Activated CD4-positive, alpha-beta memory T cell treated with anti-CD3 and anti-CD28 coated beads, Interleukin-2, amount 10 ng/mL, durations not matched to agents 7 days and 5 days (primary cell): ENCODE data around the gene CTIF. TPM values are rescaled to one million over a fixed set of nuclear protein-coding genes. Genes with fewer than 3 reads are reported as not detected.

Source experiments
- CTCF ChIA-PET: fragments of 350-600 bp; sonication (Branson Sonifier 250); formaldehyde crosslinking; loops from one replicate; lab custom pipeline; 2021; ENCODE audit warnings: antibody characterized with exemption, inconsistent platforms; lab: Charles Lee
- POLR2A ChIA-PET: fragments of 350-600 bp; sonication (Branson Sonifier 250); formaldehyde crosslinking; loops from one replicate; lab custom pipeline; 2021; ENCODE audit warnings: antibody characterized with exemption; lab: Charles Lee
- DNase-seq: peaks from one replicate; pipeline ENCODE4 v3.0.0-alpha.2; 2020
- H3K27ac Mint-ChIP-seq: one replicate; pipeline ENCODE4 v1.8.0; 2021; ENCODE audit warnings: mild to moderate bottlenecking, mixed read lengths
- H3K27me3 Mint-ChIP-seq: one replicate; pipeline ENCODE4 v1.8.0; 2021; ENCODE audit warnings: mixed read lengths
- H3K36me3 Mint-ChIP-seq: one replicate; pipeline ENCODE4 v1.8.0; 2021; ENCODE audit warnings: low read depth, mixed read lengths
- H3K4me1 Mint-ChIP-seq: one replicate; pipeline ENCODE4 v1.8.0; 2021; ENCODE audit warnings: mixed read lengths
- H3K4me3 Mint-ChIP-seq: one replicate; pipeline ENCODE4 v1.8.0; 2021; ENCODE audit warnings: mild to moderate bottlenecking, mixed read lengths
- H3K9me3 Mint-ChIP-seq: one replicate; pipeline ENCODE4 v1.8.0; 2021; ENCODE audit warnings: mixed read lengths
- total RNA-seq, 2 experiments: library from RNA; stranded (reverse); gene quantifications; one replicate each; pipeline ENCODE4 v1.2.3, GENCODE V29; 2021

The CTIF gene
- total RNA-seq, 2 experiments from 2014 or later, result 4.9 to 5.1 TPM

GRCh38 chr18:48564139-48564538, 25.3 kb downstream of the CTIF start:
- DNase-seq, result no peak
- Mint-ChIP-seq H3K4me3 (no peak overlapping the region), H3K9me3 (peaks cover 4% of the 10 kb centered on the region), H3K27ac (no peak overlapping the region), H3K27me3 (no peaks in the 10 kb centered on the region), H3K36me3 (no peaks in the 10 kb centered on the region), H3K4me1 (peaks cover 8% of the 10 kb centered on the region)
- CTCF ChIA-PET, result no interaction called here
- POLR2A ChIA-PET, result no interaction called here

GRCh38 chr18:48565105-48565504, 26.3 kb downstream of the CTIF start:
- Mint-ChIP-seq H3K4me1 (peaks cover 8% of the 10 kb centered on the region), H3K9me3 (peaks cover 4% of the 10 kb centered on the region), H3K27ac (no peak overlapping the region), H3K27me3 (no peaks in the 10 kb centered on the region), H3K4me3 (no peak overlapping the region), H3K36me3 (no peaks in the 10 kb centered on the region)
- CTCF ChIA-PET, result no interaction called here
- no peak for DNase-seq
- POLR2A ChIA-PET, result no interaction called here

GRCh38 chr18:48566589-48566988, 27.8 kb downstream of the CTIF start:
- Mint-ChIP-seq H3K27me3 (no peaks in the 10 kb centered on the region), H3K27ac (no peak overlapping the region), H3K4me3 (no peak overlapping the region), H3K9me3 (peaks cover 4% of the 10 kb centered on the region), H3K36me3 (no peaks in the 10 kb centered on the region), H3K4me1 (peaks cover 8% of the 10 kb centered on the region)
- DNase-seq, result no peak
- ChIA-PET CTCF (no interaction called here), POLR2A (no interaction called here)

GRCh38 chr18:48567388-48567787, 28.6 kb downstream of the CTIF start:
- CTCF ChIA-PET, result no interaction called here

GRCh38 chr18:48569139-48569914, 30.5 kb downstream of the CTIF start:
- no peak overlapping the region for H3K27ac Mint-ChIP-seq
- peaks cover 2% of the 10 kb centered on the region for H3K4me1 Mint-ChIP-seq
- H3K36me3 Mint-ChIP-seq, result no peaks in the 10 kb centered on the region
- no peak for DNase-seq
- H3K4me3 Mint-ChIP-seq, result no peak overlapping the region
- ChIA-PET POLR2A (no interaction called here), CTCF (no interaction called here)
- no peaks in the 10 kb centered on the region for H3K27me3 Mint-ChIP-seq
- peaks cover 4% of the 10 kb centered on the region for H3K9me3 Mint-ChIP-seq

More at GRCh38 chr18:48567388-48567787, 28.6 kb downstream of the CTIF start:
- Mint-ChIP-seq H3K9me3 (peaks cover 4% of the 10 kb centered on the region), H3K27ac (no peak overlapping the region), H3K36me3 (no peaks in the 10 kb centered on the region), H3K4me1 (peaks cover 8% of the 10 kb centered on the region), H3K4me3 (no peak overlapping the region), H3K27me3 (no peaks in the 10 kb centered on the region)
- DNase-seq, result no peak
- POLR2A ChIA-PET, result no interaction called here

- peaks cover 4% of the 10 kb centered on the region for H3K9me3 Mint-ChIP-seq
- no peak overlapping the region for H3K27ac Mint-ChIP-seq
- H3K4me1 Mint-ChIP-seq, result peaks cover 2% of the 10 kb centered on the region
- POLR2A ChIA-PET, result no interaction called here
- CTCF ChIA-PET, result no interaction called here
- no peak for DNase-seq
- no peaks in the 10 kb centered on the region for H3K27me3 Mint-ChIP-seq
- no peaks in the 10 kb centered on the region for H3K36me3 Mint-ChIP-seq
- H3K4me3 Mint-ChIP-seq, result no peak overlapping the region
Measured at GRCh38 chr18:48569915-48570264, 31.1 kb downstream of the CTIF start.

- ChIA-PET CTCF (no interaction called here), POLR2A (no interaction called here)
- DNase-seq, result no peak
- Mint-ChIP-seq H3K4me3 (no peak overlapping the region), H3K9me3 (peaks cover 4% of the 10 kb centered on the region), H3K36me3 (no peaks in the 10 kb centered on the region), H3K4me1 (no peaks in the 10 kb centered on the region), H3K27me3 (no peaks in the 10 kb centered on the region), H3K27ac (no peak overlapping the region)
Measured at GRCh38 chr18:48570313-48570712, 31.5 kb downstream of the CTIF start.

DNA sequence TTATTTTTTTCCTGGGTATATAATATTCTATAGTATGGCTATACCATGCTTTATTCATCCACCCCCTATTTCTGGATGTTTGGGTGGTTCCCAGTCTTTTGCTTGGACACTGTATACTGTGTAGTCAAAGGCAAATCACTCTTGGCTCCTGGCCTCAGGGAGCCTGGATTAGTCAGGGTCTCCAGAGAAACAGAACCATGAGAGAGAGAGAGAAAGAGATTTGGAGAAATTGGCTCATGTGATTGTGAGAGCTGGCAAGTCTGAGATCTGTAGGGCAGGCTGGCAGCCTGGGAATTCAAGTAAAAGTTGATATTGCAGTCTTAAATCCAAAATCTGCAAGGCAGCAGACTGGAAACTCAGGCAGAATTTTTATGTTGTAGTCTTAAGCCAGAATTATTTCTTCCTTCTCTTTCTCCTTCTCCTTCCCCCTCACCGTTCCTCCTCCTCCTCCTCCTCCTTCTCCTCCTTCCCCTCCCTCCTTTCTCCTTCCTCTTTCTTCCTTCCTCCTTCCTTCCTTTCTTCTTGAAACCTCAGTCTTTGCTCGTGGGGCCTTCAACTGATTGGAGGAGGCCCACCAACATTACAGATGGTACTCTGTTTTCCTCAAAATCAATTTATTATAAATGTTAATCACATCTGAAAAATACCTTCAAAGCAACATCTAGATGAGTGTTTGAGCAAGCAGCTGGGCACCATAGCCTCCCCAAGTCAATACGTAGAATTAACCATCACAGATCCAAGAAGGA, 33.0 kb downstream of the CTIF start:
- no peaks in the 10 kb centered on the region for H3K4me1 Mint-ChIP-seq
- CTCF ChIA-PET, result no interaction called here
- POLR2A ChIA-PET, result no interaction called here
- peaks cover 4% of the 10 kb centered on the region for H3K9me3 Mint-ChIP-seq
- no peaks in the 10 kb centered on the region for H3K27me3 Mint-ChIP-seq
- DNase-seq, result no peak
- no peak overlapping the region for H3K4me3 Mint-ChIP-seq
- no peak overlapping the region for H3K27ac Mint-ChIP-seq
- H3K36me3 Mint-ChIP-seq, result peaks cover 2% of the 10 kb centered on the region

DNA sequence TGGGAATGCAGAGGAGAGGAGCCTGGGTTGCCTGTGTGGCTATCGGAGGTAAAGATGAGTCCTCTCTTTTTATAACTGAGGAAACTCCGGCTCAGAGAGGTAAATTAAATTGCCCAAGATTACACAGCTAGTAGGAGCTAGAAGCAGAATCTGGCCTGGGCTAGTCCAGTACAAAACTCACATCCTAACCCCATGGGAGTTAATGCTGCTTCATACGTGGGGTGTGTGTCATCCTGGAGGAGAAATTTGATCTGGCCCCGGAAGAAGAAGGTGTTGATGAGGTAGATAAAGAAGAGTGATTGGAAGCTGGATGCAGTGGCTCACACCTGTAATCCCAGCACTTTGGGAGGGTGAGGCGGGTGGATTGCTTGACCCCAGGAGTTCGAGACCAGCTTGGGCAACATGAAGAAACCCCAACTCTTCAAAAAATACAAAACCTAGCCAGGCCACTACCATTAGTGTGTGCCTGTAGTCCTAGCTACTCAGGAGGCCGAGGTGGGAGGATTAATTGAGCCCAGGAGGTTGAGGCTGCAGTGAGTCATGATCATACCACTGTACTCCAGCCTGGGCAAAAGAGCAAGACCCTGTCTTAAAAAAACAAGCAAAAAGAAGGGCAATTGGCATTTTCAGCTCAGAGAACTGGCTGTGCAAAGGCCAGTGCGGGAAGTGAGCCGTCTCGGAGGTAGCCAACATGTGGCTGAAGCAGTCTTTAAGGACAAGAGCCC, 33.7 kb downstream of the CTIF start:
- Mint-ChIP-seq H3K36me3 (peaks cover 3% of the 10 kb centered on the region), H3K27me3 (no peaks in the 10 kb centered on the region), H3K4me1 (no peaks in the 10 kb centered on the region), H3K9me3 (peaks cover 4% of the 10 kb centered on the region), H3K27ac (no peak overlapping the region), H3K4me3 (no peak overlapping the region)
- POLR2A ChIA-PET, result no interaction called here
- DNase-seq, result no peak
- CTCF ChIA-PET, result no interaction called here

GRCh38 chr18:48573632-48574283, 34.9 kb downstream of the CTIF start:
- Mint-ChIP-seq H3K9me3 (no peaks in the 10 kb centered on the region), H3K4me1 (no peaks in the 10 kb centered on the region), H3K27me3 (no peaks in the 10 kb centered on the region), H3K27ac (no peak overlapping the region), H3K36me3 (peaks cover 3% of the 10 kb centered on the region), H3K4me3 (no peak overlapping the region)
- DNase-seq, result no peak
- POLR2A ChIA-PET, result no interaction called here
- CTCF ChIA-PET, result no interaction called here

- no peaks in the 10 kb centered on the region for H3K4me1 Mint-ChIP-seq
- ChIA-PET CTCF (no interaction called here), POLR2A (no interaction called here)
- no peaks in the 10 kb centered on the region for H3K27me3 Mint-ChIP-seq
- H3K4me3 Mint-ChIP-seq, result no peak overlapping the region
- DNase-seq, result no peak
- H3K27ac Mint-ChIP-seq, result no peak overlapping the region
- H3K9me3 Mint-ChIP-seq, result no peaks in the 10 kb centered on the region
- H3K36me3 Mint-ChIP-seq, result peaks cover 3% of the 10 kb centered on the region
Measured at GRCh38 chr18:48574667-48575300, 36.0 kb downstream of the CTIF start.

DNA sequence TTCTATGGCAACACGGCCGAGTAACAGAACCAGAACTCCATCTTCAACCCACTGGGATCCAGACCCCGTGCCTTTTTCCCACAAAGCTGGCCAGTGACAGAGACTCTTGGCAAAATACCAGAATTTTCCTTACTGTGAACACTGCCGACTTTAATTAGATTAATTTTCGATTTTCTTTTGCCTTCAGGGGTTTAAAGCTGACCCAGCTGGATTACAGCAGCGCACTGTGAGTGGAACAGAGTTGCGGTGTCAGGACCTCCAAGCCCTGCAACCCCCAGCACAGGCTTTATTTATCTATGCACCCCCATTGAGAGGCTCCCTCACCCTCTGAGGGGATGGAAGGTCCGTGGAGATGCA, 36.4 kb downstream of the CTIF start:
- no peak overlapping the region for H3K27ac Mint-ChIP-seq
- H3K4me1 Mint-ChIP-seq, result no peaks in the 10 kb centered on the region
- POLR2A ChIA-PET, result no interaction called here
- H3K9me3 Mint-ChIP-seq, result no peaks in the 10 kb centered on the region
- H3K27me3 Mint-ChIP-seq, result no peaks in the 10 kb centered on the region
- H3K36me3 Mint-ChIP-seq, result peaks cover 3% of the 10 kb centered on the region
- DNase-seq, result no peak
- no peak overlapping the region for H3K4me3 Mint-ChIP-seq
- CTCF ChIA-PET, result no interaction called here
